Measurements from ENCODE around the gene PRKRA.

DNA sequence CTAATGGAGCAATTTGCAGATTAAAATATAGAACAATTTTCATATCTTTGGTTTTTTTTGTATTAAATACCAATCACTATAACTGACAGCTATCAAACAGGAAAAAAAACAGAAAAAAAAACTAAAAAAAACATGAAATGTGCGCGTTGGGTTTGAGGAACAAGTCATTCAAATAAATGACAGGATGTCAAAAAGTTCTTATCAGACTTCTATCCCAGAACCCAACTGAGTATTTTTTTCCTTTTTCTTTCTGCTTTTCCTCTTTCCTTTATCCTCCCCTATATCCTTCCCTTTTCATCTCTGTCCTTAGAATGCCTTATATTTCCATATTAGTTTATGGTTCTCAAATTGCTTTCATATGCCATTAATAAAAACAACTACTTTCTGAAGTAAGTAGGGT lies 14.3 kb downstream of the PRKRA start:
- no peak for TF ChIP-seq CTCF (IDR thresholded peaks at IDR 0.05)
- no peak for TF ChIP-seq POLR2A (IDR thresholded peaks at IDR 0.05)

Measured in testis (tissue), 2 donors.